GM12878 (cell line): ENCODE data around the gene ZNF276. TPM values are rescaled to one million over a fixed set of nuclear protein-coding genes. Genes with fewer than 3 reads are reported as not detected.

Experiments
- ATAC-seq: fragments of 200-7000 bp; cut with Tn5 transposase; 3 replicates; pipeline ENCODE4 v1.9.1; 2020; ENCODE audit warnings: mild to moderate bottlenecking, moderate library complexity
- BruUV-seq: library from RNA; stranded (reverse); fragments of 400-500 nt; replicated peaks from 2 replicates; lab custom pipeline; 2021; lab: Mats Ljungman, UMichigan
- CTCF ChIA-PET: fragments of 300-600 bp; sonication (Branson Sonifier 250); formaldehyde crosslinking; extraction: SDS; loops from one replicate; lab custom pipeline; 2021; ENCODE audit warnings: inconsistent platforms; lab: Yijun Ruan, JAX
- POLR2A ChIA-PET: fragments of 350-600 bp; formaldehyde crosslinking; extraction: SDS; loops from one replicate; lab custom pipeline; 2021; ENCODE audit warnings: inconsistent platforms; lab: Charles Lee
- RAD21 ChIA-PET: fragments of 300-600 bp; sonication (Branson Sonifier 250); formaldehyde crosslinking; loops from one replicate; lab custom pipeline; 2023; ENCODE audit warnings: antibody characterized with exemption; ENCODE audit not compliant: unreplicated experiment; lab: Charles Lee
- SMC1A ChIA-PET: fragments of 300-600 bp; sonication (Branson Sonifier 250); formaldehyde crosslinking; loops from one replicate; lab custom pipeline; 2023; ENCODE audit not compliant: unreplicated experiment, uncharacterized antibody; lab: Charles Lee
- DNase-seq: peaks from one replicate; pipeline ENCODE4 v3.0.0-alpha.2; 2011; ENCODE audit warnings: low read depth, low spot score
- FAIRE-seq: peaks from 3 replicates; lab custom pipeline; 2011; peaks lifted over from hg19 to GRCh38; lab: Jason Lieb, UNC
- H2AFZ ChIP-seq: 2 replicates; pipeline ENCODE4 v1.6.0; 2011; ENCODE audit warnings: low read depth, low read length, control low read depth; ENCODE audit not compliant: control insufficient read depth
- H3K27ac ChIP-seq: 2 replicates; pipeline ENCODE4 v1.5.1; 2011; ENCODE audit warnings: control low read depth; ENCODE audit not compliant: control insufficient read depth, insufficient read depth
- H3K27me3 ChIP-seq, 2 experiments: replicated peaks in 1 of 2; 2 replicates each; pipeline versions ENCODE4 v1.6.0 to v1.6.1; 2011; ENCODE audit warnings: low read length in 1 of 2; ENCODE audit not compliant: control insufficient read depth in 2 of 2, insufficient read depth in 2 of 2
- H3K36me3 ChIP-seq, 2 experiments: 2 replicates each; pipeline ENCODE4 v1.5.1; 2011; ENCODE audit warnings: low read length in 1 of 2; ENCODE audit not compliant: control insufficient read depth in 2 of 2, insufficient read depth in 2 of 2
- H3K4me1 ChIP-seq: 2 replicates; pipeline ENCODE4 v1.6.1; 2011; ENCODE audit warnings: mild to moderate bottlenecking, low read length, moderate library complexity, mixed read lengths; ENCODE audit not compliant: control insufficient read depth, insufficient read depth
- H3K4me2 ChIP-seq: 2 replicates; pipeline ENCODE4 v1.6.0; 2011; ENCODE audit warnings: control low read depth; ENCODE audit not compliant: control insufficient read depth, insufficient read depth
- H3K4me3 ChIP-seq: fragments of 200-600 bp; sonication (generic); 2 replicates; pipeline ENCODE4 v1.5.1; 2016
- H3K79me2 ChIP-seq: 2 replicates; pipeline ENCODE4 v1.6.0; 2011; ENCODE audit warnings: low read length; ENCODE audit not compliant: control insufficient read depth, insufficient read depth
- H3K9ac ChIP-seq: 2 replicates; pipeline ENCODE4 v1.8.0; 2011; ENCODE audit warnings: low read length, control low read depth, mixed read lengths; ENCODE audit not compliant: control insufficient read depth, insufficient read depth
- H3K9me3 ChIP-seq: replicated peaks from 3 replicates; pipeline ENCODE4 v1.5.1; 2011; ENCODE audit warnings: mild to moderate bottlenecking, low read length; ENCODE audit not compliant: control insufficient read depth, insufficient read depth
- H4K20me1 ChIP-seq: 2 replicates; pipeline ENCODE4 v1.6.0; 2011; ENCODE audit not compliant: control insufficient read depth, insufficient read depth
- ATF2 ChIP-seq: IDR thresholded peaks from 2 replicates; pipeline ENCODE4 v1.6.1; 2012; ENCODE audit warnings: low read length, inconsistent platforms
- ATF7 ChIP-seq: fragments of 450-650 bp; IDR thresholded peaks from 2 replicates; pipeline ENCODE4 v1.6.1; 2016; ENCODE audit warnings: low read depth, mild to moderate bottlenecking
- CEBPZ ChIP-seq: fragments of 150-350 bp; IDR thresholded peaks from 2 replicates; pipeline ENCODE4 v1.6.1; 2016; ENCODE audit warnings: low read depth, low read length
- CHD4 ChIP-seq: fragments of 200-600 bp; sonication (generic); IDR thresholded peaks from 2 replicates; pipeline ENCODE4 v1.6.1; 2016; ENCODE audit warnings: mild to moderate bottlenecking
- CREM ChIP-seq: IDR thresholded peaks from 2 replicates; pipeline ENCODE4 v1.6.1; 2014; ENCODE audit warnings: antibody characterized with exemption, low read depth
- ETV6 ChIP-seq, 2 experiments: fragments of 450-650 bp in 1 of 2; IDR thresholded peaks in 1 of 2; conservative IDR thresholded peaks in 1 of 2; 2 replicates each; pipeline ENCODE4 v1.6.1; 2014; ENCODE audit warnings: antibody characterized with exemption in 1 of 2, borderline replicate concordance in 1 of 2, low read depth in 1 of 2, mild to moderate bottlenecking in 1 of 2, moderate library complexity in 1 of 2
- FOXK2 ChIP-seq: fragments of 450-650 bp; IDR thresholded peaks from 2 replicates; pipeline ENCODE4 v1.6.1; 2017; ENCODE audit warnings: mild to moderate bottlenecking, moderate library complexity
- HCFC1 ChIP-seq: fragments of 150-350 bp; IDR thresholded peaks from 2 replicates; pipeline ENCODE4 v1.6.1; 2014; ENCODE audit warnings: low read length
- HSF1 ChIP-seq: fragments of 150-350 bp; IDR thresholded peaks from 2 replicates; pipeline ENCODE4 v1.6.1; 2014; ENCODE audit warnings: mild to moderate bottlenecking, low read depth, low read length
- JUNB ChIP-seq: IDR thresholded peaks from 2 replicates; pipeline ENCODE4 v1.6.1; 2016; ENCODE audit warnings: antibody characterized with exemption, mild to moderate bottlenecking
- LARP7 ChIP-seq: fragments of 450-650 bp; IDR thresholded peaks from 2 replicates; pipeline ENCODE4 v1.6.1; 2017; ENCODE audit warnings: mild to moderate bottlenecking
- NBN ChIP-seq: fragments of 450-650 bp; IDR thresholded peaks from 2 replicates; pipeline ENCODE4 v1.6.1; 2016
- NFYA ChIP-seq: IDR thresholded peaks from 2 replicates; pipeline ENCODE4 v1.6.1; 2011; ENCODE audit warnings: low read depth, mild to moderate bottlenecking, low read length, improper control_type of control experiment, borderline replicate concordance
- SRF ChIP-seq, 2 experiments: IDR thresholded peaks; 2 replicates each; pipeline ENCODE4 v1.6.1; 2011; ENCODE audit warnings: low read depth in 2 of 2, low read length in 2 of 2, mild to moderate bottlenecking in 1 of 2, moderate library complexity in 1 of 2
- STAT3 ChIP-seq: IDR thresholded peaks from 2 replicates; pipeline ENCODE4 v1.6.1; 2011; ENCODE audit warnings: low read depth, low read length, improper control_type of control experiment
- TBL1XR1 ChIP-seq: IDR thresholded peaks from 2 replicates; pipeline ENCODE4 v1.6.1; 2012; ENCODE audit warnings: low read depth, low read length, improper control_type of control experiment
- WRNIP1 ChIP-seq: IDR thresholded peaks from 2 replicates; pipeline ENCODE4 v1.6.1; 2011; ENCODE audit warnings: low read depth, low read length, improper control_type of control experiment, borderline replicate concordance
- ZNF24 ChIP-seq: fragments of 450-650 bp; IDR thresholded peaks from 2 replicates; pipeline ENCODE4 v1.6.1; 2017; ENCODE audit warnings: antibody characterized with exemption, mild to moderate bottlenecking
- WGBS: methylation state at CpG from one replicate; pipeline ENCODE4 v1.1.6; 2016; ENCODE audit warnings: low lambda C conversion rate; ENCODE audit not compliant: insufficient replicate concordance, insufficient coverage; ENCODE audit errors: missing lambda C conversion rate; 5-methylcytosine and 5-hydroxymethylcytosine counted together
- in situ Hi-C: fragments of 300-500 bp; cut with MboI; formaldehyde crosslinking; loops from 9 replicates; pipeline ENCODE4 v1.14.3; 2018; ENCODE audit warnings: mixed read lengths
- intact Hi-C: fragments of 100-400 bp; cut with micrococcal nuclease; formaldehyde crosslinking; loops from one replicate; pipeline ENCODE4 v1.14.2; 2022; ENCODE audit not compliant: unreplicated experiment
- polyA plus RNA-seq, 11 experiments: library from polyadenylated mRNA; depleted of rRNA in 4 of 11; unstranded in 6 of 11; stranded (reverse) in 5 of 11; fragments of >200 nt; fragmentation: Nextera tagmentation in 4 of 11; fragmentation: Illumina TruSeq in 1 of 11; extraction: Ambion mirVana in 4 of 11; extraction: Trizol in 1 of 11; gene quantifications; 1 replicate in 1 of 11; 2 replicates in 10 of 11; pipeline versions ENCODE4 v1.2.1 to v1.2.3, GENCODE V29; 2011 to 2016; ENCODE audit warnings: inconsistent platforms in 2 of 11, missing spikeins in 2 of 11, low read depth in 1 of 11
- total RNA-seq, 4 experiments: library from RNA; depleted of rRNA in 3 of 4; stranded (reverse); fragments of >200 nt in 3 of 4; fragmentation: Illumina TruSeq in 1 of 4; extraction: Trizol in 1 of 4; gene quantifications; 2 replicates each; pipeline versions ENCODE4 v1.2.1 to v1.2.3, GENCODE V29; 2013 to 2021

ZNF276 gene
- total and polyA plus RNA-seq, 10 of the 15 experiments (the other 5 are each of a cell fraction or from before 2014, with no cell fraction given): 0.27 to 22.7 (median 8.7) TPM

- ATAC-seq: no peak
- Histone ChIP-seq H3K27me3 (no peaks in the 10 kb centered on the region), H3K9me3 (no peaks in the 10 kb centered on the region), H4K20me1 (no peaks in the 10 kb centered on the region), H3K79me2 (no peaks in the 10 kb centered on the region), H3K4me1 (peaks cover 3% of the 10 kb centered on the region; the same call in 1 of the 2 replicates), H3K9ac (no peak overlapping the region), H3K36me3 (no peaks in the 10 kb centered on the region), H3K27ac (no peak overlapping the region), H2AFZ (no peak overlapping the region), H3K4me2 (no peak overlapping the region; the same call in 1 of the 2 replicates), H3K4me3 (no peak overlapping the region)
- no TSS peak for BruUV-seq
- 49% methylated on average over 14 of the region's 14 CpGs for WGBS
- ChIA-PET CTCF (interaction anchor here (0.6 to 5.4 kb wide), 26 partner anchors 8 to 375 kb away, joined by 3 to 119 read pairs (median 4); partner anchors contain the start of genes TCF25 and VPS9D1), SMC1A (interaction anchor here (0.8 to 4.7 kb wide), 8 partner anchors 9 to 203 kb away, joined by 3 to 44 read pairs (median 4); no protein-coding TSS in a partner anchor), POLR2A (interaction anchor here (0.8 to 1.8 kb wide), 3 partner anchors 50 to 204 kb away, joined by 3 to 9 read pairs (median 3); no protein-coding TSS in a partner anchor), RAD21 (interaction anchor here (0.6 to 3.3 kb wide), 12 partner anchors 8 to 204 kb away, joined by 3 to 60 read pairs (median 5); partner anchors contain the start of gene VPS9D1)
- TF ChIP-seq HCFC1: no peak
- TF ChIP-seq STAT3: no peak
- no peak for TF ChIP-seq ATF2
- TF ChIP-seq ETV6 (conservative IDR thresholded peaks at IDR 0.05 in 1 of 2, IDR thresholded peaks at IDR 0.05 in 1 of 2; ENCODE audit: borderline replicate concordance in 1 of 2, low read depth in 1 of 2): no peak
- no peak for TF ChIP-seq CREM
- no peak for TF ChIP-seq JUNB
- TF ChIP-seq TBL1XR1: no peak
- TF ChIP-seq LARP7: no peak
- no peak for TF ChIP-seq WRNIP1
- TF ChIP-seq ATF7: no peak
- no peak for TF ChIP-seq NFYA
- TF ChIP-seq NBN: no peak
- TF ChIP-seq CEBPZ: no peak
- no peak for TF ChIP-seq CHD4
- no peak for TF ChIP-seq ZNF24
- TF ChIP-seq SRF (IDR thresholded peaks at IDR 0.05; ENCODE audit: low read depth in 2 of 2, low read length in 2 of 2): no peak
- no peak for TF ChIP-seq FOXK2
- no peak for TF ChIP-seq HSF1
- intact Hi-C loops: loop anchor here (1.0 to 10.0 kb wide), 2 partner anchors 87 to 208 kb away; partner anchors contain the start of gene MC1R
- FAIRE-seq: no peak
- in situ Hi-C loops: loop anchor here (10.0 kb wide), 1 partner anchor 88 kb away; no protein-coding TSS in a partner anchor
- DNase-seq: no peak
Observed at GRCh38 chr16:89706518-89707260, 14.6 kb upstream of the ZNF276 start.
